ENCODE measurements around the gene SEC31A. TPM values are rescaled to one million over a fixed set of nuclear protein-coding genes. Genes with fewer than 3 reads are reported as not detected.

Gene SEC31A
- polyA plus RNA-seq, 1 of the 3 experiments (the other 2 are of a cell fraction): 147 TPM

GRCh38 chr4:82885410-82885809 is 5.5 kb downstream of the SEC31A start:
- no peak overlapping the region for H3K4me3 ChIP-seq (ENCODE audit: low read depth in 2 of 2, low read length in 1 of 2)
- no peak overlapping the region for H3K9ac ChIP-seq
- no peak overlapping the region for H3K4me2 ChIP-seq
- no peak for DNase-seq
- TF ChIP-seq SMC3 (IDR thresholded peaks at IDR 0.05; ENCODE audit: low read depth, low read length) (no peak), FOXJ3 (CRISPR knock-in tag; IDR thresholded peaks at IDR 0.05) (no peak), TCF12 (IDR thresholded peaks at IDR 0.05) (no peak)
- no peak overlapping the region for H3K27ac ChIP-seq (ENCODE audit: low read depth in 2 of 2, low read length in 1 of 2)
- H3K27me3 ChIP-seq (ENCODE audit: insufficient read depth): no peaks in the 10 kb centered on the region
- peaks cover 6% of the 10 kb centered on the region in 2 experiments; a peak in 3 of 4 replicates for H3K4me1 ChIP-seq (ENCODE audit: control insufficient read depth in 1 of 2, insufficient read depth in 2 of 2, low read depth in 1 of 2, low read length in 1 of 2)
- H2AFZ ChIP-seq (ENCODE audit: low read depth): no peak overlapping the region
- no peaks in the 10 kb centered on the region for H3K9me3 ChIP-seq
- no peaks in the 10 kb centered on the region for H3K9me2 ChIP-seq
- ChIA-PET POLR2A (interaction anchor here (1.2 kb wide), 1 partner anchor 150 kb away, joined by 3 read pairs; the partner anchor contains the start of gene COPS4), CTCF (interaction anchor here (1.0 to 1.8 kb wide), 3 partner anchors 12 to 33 kb away, joined by 4 to 6 read pairs (median 5); no protein-coding TSS in a partner anchor)
- peaks cover 27% of the 10 kb centered on the region for H3F3A ChIP-seq (replicated peaks; ENCODE audit: insufficient read depth)
- peaks cover 95% of the 10 kb centered on the region for H4K20me1 ChIP-seq (ENCODE audit: insufficient read depth)
- peaks cover 12 to 50% of the 10 kb centered on the region in 2 experiments for H3K36me3 ChIP-seq (replicated peaks in 1 of 2; ENCODE audit: control insufficient read depth in 1 of 2, insufficient read depth in 2 of 2, low read length in 1 of 2)
- peaks cover 100% of the 10 kb centered on the region for H3K79me2 ChIP-seq (ENCODE audit: insufficient read depth)

GRCh38 chr4:82868572-82868971 is 22.4 kb downstream of the SEC31A start:
- POLR2A ChIA-PET: no interaction called here
- H3K4me3 ChIP-seq (ENCODE audit: low read depth in 2 of 2, low read length in 1 of 2): no peak overlapping the region
- peaks cover 58 to 91% of the 10 kb centered on the region in 2 experiments for H3K36me3 ChIP-seq (replicated peaks in 1 of 2; ENCODE audit: control insufficient read depth in 1 of 2, insufficient read depth in 2 of 2, low read length in 1 of 2)
- DNase-seq: no peak
- H4K20me1 ChIP-seq (ENCODE audit: insufficient read depth): 0 out of 2 replicates have a peak, but pooled peaks cover 6% of the 10 kb centered on the region
- CTCF ChIA-PET: interaction anchor here (1.9 kb wide), 1 partner anchor 16 kb away, joined by 10 read pairs; no protein-coding TSS in a partner anchor
- no peak for TF ChIP-seq MEF2A (IDR thresholded peaks at IDR 0.05; ENCODE audit: borderline replicate concordance, low read depth)
- no peak overlapping the region for H2AFZ ChIP-seq (ENCODE audit: low read depth)
- peaks cover 0 to 8% of the 10 kb centered on the region in 2 experiments; a peak in 1 of 4 replicates for H3K4me1 ChIP-seq (ENCODE audit: control insufficient read depth in 1 of 2, insufficient read depth in 2 of 2, low read depth in 1 of 2, low read length in 1 of 2)
- no peaks in the 10 kb centered on the region for H3K9me2 ChIP-seq
- no peak overlapping the region for H3K9ac ChIP-seq
- no peaks in the 10 kb centered on the region for H3K27me3 ChIP-seq (ENCODE audit: insufficient read depth)
- WGBS (ENCODE audit: low lambda C conversion rate): over 99% methylated on average over 5 of the region's 5 CpGs
- peaks cover 69% of the 10 kb centered on the region for H3F3A ChIP-seq (replicated peaks; ENCODE audit: insufficient read depth)
- H3K4me2 ChIP-seq: no peak overlapping the region
- H3K27ac ChIP-seq (ENCODE audit: low read depth in 2 of 2, low read length in 1 of 2): peak overlapping the region in 1 of 2 experiments; percentile 92; a peak in 1 of 4 replicates
- peaks cover 80% of the 10 kb centered on the region for H3K79me2 ChIP-seq (ENCODE audit: insufficient read depth)
- H3K9me3 ChIP-seq: no peaks in the 10 kb centered on the region

- CTCF ChIA-PET: interaction anchor here (1.2 to 1.9 kb wide), 2 partner anchors 15 to 16 kb away, joined by 3 to 10 read pairs; no protein-coding TSS in a partner anchor
- Histone ChIP-seq H3K4me2 (peak overlapping the region; percentile 58; the same call in 1 of the 2 replicates), H3K36me3 (replicated peaks in 1 of 2; ENCODE audit: control insufficient read depth in 1 of 2, insufficient read depth in 2 of 2, low read length in 1 of 2) (peaks cover 66 to 88% of the 10 kb centered on the region in 2 experiments), H3K9ac (peak overlapping the region; percentile 55; the same call in 1 of the 2 replicates), H3F3A (replicated peaks; ENCODE audit: insufficient read depth) (peaks cover 73% of the 10 kb centered on the region), H3K27me3 (ENCODE audit: insufficient read depth) (no peaks in the 10 kb centered on the region), H3K4me3 (ENCODE audit: low read depth in 2 of 2, low read length in 1 of 2) (no peak overlapping the region), H4K20me1 (ENCODE audit: insufficient read depth) (0 out of 2 replicates have a peak, but pooled peaks cover 6% of the 10 kb centered on the region), H3K4me1 (ENCODE audit: control insufficient read depth in 1 of 2, insufficient read depth in 2 of 2, low read depth in 1 of 2, low read length in 1 of 2) (peaks cover 0 to 8% of the 10 kb centered on the region in 2 experiments; a peak in 1 of 4 replicates), H3K9me3 (no peaks in the 10 kb centered on the region), H3K27ac (ENCODE audit: low read depth in 2 of 2, low read length in 1 of 2) (peak overlapping the region; percentile 12 to 92; a peak in 3 of 4 replicates), H3K79me2 (ENCODE audit: insufficient read depth) (peaks cover 80% of the 10 kb centered on the region), H2AFZ (ENCODE audit: low read depth) (no peak overlapping the region), H3K9me2 (no peaks in the 10 kb centered on the region)
- no peak for DNase-seq
- 94% methylated on average over 8 of the region's 8 CpGs for WGBS (ENCODE audit: low lambda C conversion rate)
- POLR2A ChIA-PET: no interaction called here
- TF ChIP-seq NFIC (IDR thresholded peaks at IDR 0.05; ENCODE audit: borderline replicate concordance) (no peak), PBX3 (IDR thresholded peaks at IDR 0.05) (no peak), USF2 (IDR thresholded peaks at IDR 0.05; ENCODE audit: borderline replicate concordance, low read depth, low read length) (no peak), TCF12 (IDR thresholded peaks at IDR 0.05) (no peak), POLR2AphosphoS5 (IDR thresholded peaks at IDR 0.05; ENCODE audit: low read depth, low read length) (no peak), FOSL2 (IDR thresholded peaks at IDR 0.05; ENCODE audit: borderline replicate concordance, low read depth) (no peak), FOXJ3 (CRISPR knock-in tag; IDR thresholded peaks at IDR 0.05) (no peak), ELF1 (IDR thresholded peaks at IDR 0.05) (no peak), TEAD4 (IDR thresholded peaks at IDR 0.05; ENCODE audit: borderline replicate concordance, insufficient read depth) (no peak), EZH2phosphoT487 (IDR thresholded peaks at IDR 0.05; ENCODE audit: borderline replicate concordance, low read depth) (no peak), CHD2 (IDR thresholded peaks at IDR 0.05; ENCODE audit: low read length, partially characterized antibody) (no peak), MEF2A (IDR thresholded peaks at IDR 0.05; ENCODE audit: borderline replicate concordance, low read depth) (no peak), FOXM1 (IDR thresholded peaks at IDR 0.05; ENCODE audit: low read depth) (no peak), GATA2 (CRISPR knock-in tag; IDR thresholded peaks at IDR 0.05) (no peak), TAF1 (IDR thresholded peaks at IDR 0.05; ENCODE audit: borderline replicate concordance, low read depth, low read length) (no peak)
- TF ChIP-seq, protein P1, sequence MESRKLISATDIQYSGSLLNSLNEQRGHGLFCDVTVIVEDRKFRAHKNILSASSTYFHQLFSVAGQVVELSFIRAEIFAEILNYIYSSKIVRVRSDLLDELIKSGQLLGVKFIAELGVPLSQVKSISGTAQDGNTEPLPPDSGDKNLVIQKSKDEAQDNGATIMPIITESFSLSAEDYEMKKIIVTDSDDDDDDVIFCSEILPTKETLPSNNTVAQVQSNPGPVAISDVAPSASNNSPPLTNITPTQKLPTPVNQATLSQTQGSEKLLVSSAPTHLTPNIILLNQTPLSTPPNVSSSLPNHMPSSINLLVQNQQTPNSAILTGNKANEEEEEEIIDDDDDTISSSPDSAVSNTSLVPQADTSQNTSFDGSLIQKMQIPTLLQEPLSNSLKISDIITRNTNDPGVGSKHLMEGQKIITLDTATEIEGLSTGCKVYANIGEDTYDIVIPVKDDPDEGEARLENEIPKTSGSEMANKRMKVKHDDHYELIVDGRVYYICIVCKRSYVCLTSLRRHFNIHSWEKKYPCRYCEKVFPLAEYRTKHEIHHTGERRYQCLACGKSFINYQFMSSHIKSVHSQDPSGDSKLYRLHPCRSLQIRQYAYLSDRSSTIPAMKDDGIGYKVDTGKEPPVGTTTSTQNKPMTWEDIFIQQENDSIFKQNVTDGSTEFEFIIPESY (IDR thresholded peaks at IDR 0.05; ENCODE audit: borderline replicate concordance, low read depth): no peak
These were observed 24.1 kb downstream of the SEC31A start for GRCh38 chr4:82866706-82867385.

Data from SK-N-SH (cell line).